GM12891 (cell line): ENCODE measurements around the gene ZNF786.

Experiments
- PAX5 ChIP-seq: IDR thresholded peaks from 2 replicates; pipeline ENCODE4 v1.6.1; 2011; ENCODE audit warnings: low read length, moderate library complexity, mild to moderate bottlenecking; ENCODE audit not compliant: insufficient read depth, severe bottlenecking
- POLR2A ChIP-seq: IDR thresholded peaks from 2 replicates; pipeline ENCODE4 v1.6.1; 2011; ENCODE audit warnings: low read depth, low read length, control low read depth
- POLR2AphosphoS5 ChIP-seq: IDR thresholded peaks from 2 replicates; pipeline ENCODE4 v1.6.1; 2011; ENCODE audit warnings: low read depth, low read length, control low read depth
- POU2F2 ChIP-seq: IDR thresholded peaks from 2 replicates; pipeline ENCODE4 v1.6.1; 2011; ENCODE audit warnings: low read depth, mild to moderate bottlenecking, control low read depth, low read length, moderate library complexity
- TAF1 ChIP-seq: IDR thresholded peaks from 2 replicates; pipeline ENCODE4 v1.6.1; 2011; ENCODE audit warnings: low read depth, low read length, control low read depth

DNA sequence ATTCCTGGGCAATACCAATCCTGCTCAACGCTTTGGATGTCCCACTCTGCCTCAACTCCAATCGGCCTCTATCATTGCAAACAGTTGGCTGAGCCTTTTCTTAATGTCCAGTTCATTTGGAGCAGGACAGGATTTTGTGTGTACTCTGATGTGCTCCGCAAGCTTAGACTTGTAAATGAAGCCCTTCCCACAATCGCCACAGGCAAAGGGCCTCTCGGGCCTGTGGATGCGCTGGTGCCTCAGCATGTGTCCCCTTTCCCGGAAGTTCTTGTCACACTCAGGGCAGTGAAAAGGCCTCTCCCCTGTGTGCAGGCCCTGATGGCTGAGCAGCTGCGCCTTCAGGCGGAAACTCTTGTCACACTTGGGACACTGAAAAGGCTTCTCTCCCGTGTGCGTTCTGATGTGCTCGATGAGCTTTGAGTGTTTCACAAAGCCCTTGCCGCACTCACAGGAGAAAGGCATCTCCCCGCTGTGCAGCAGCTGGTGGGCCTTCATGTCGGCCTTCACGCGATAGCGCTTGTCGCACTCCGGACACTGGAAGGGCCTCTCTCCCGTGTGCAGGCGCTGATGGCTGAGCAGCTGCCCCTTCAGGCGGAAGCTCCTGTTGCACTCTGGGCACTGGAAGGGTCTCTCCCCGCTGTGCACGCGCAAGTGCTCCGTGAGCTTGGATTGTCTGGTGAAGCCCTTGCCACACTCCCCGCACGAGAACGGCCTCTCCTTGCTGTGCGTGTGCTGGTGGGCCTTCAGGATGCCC is 20.0 kb downstream of the ZNF786 start:
- TF ChIP-seq POLR2A (no peak), POLR2AphosphoS5 (no peak), TAF1 (no peak), POU2F2 (no peak), PAX5 (no peak)
